Measurements from ENCODE around the gene PHF20. TPM values are rescaled to one million over a fixed set of nuclear protein-coding genes. Genes with fewer than 3 reads are reported as not detected.
"Not testable (repeated sequence)": the region's sequence is repeated elsewhere in the genome, so short reads cannot be mapped to it uniquely, and the experiment has no call there.

The PHF20 gene
- total RNA-seq, 1 experiment from 2014 or later = 56.7 TPM

GRCh38 chr20:35956616-35957015 is 184.8 kb downstream of the PHF20 start:
- no peak for TF ChIP-seq CTCF (IDR thresholded peaks at IDR 0.05; ENCODE audit: unreplicated experiment)
- Mint-ChIP-seq H3K4me1 (ENCODE audit: low read depth, unreplicated experiment) (peaks cover 13% of the 10 kb centered on the region), H3K4me3 (ENCODE audit: low read depth, unreplicated experiment) (no peak overlapping the region), H3K27me3 (ENCODE audit: unreplicated experiment) (peaks cover 12% of the 10 kb centered on the region), H3K36me3 (ENCODE audit: insufficient read depth, unreplicated experiment) (peaks cover 35% of the 10 kb centered on the region), H3K9me3 (ENCODE audit: low read depth, unreplicated experiment) (no peaks in the 10 kb centered on the region), H3K27ac (ENCODE audit: unreplicated experiment) (no peak overlapping the region)
- BruUV-seq (replicated peaks) = no TSS peak
- intact Hi-C loops (cut with micrococcal nuclease; ENCODE audit: unreplicated experiment) = no loop called here
- DNase-seq = no peak
- CTCF ChIA-PET = interaction anchor here (0.6 kb wide), 1 partner anchor 149 kb away, joined by 3 read pairs; no protein-coding TSS in a partner anchor

GRCh38 chr20:35959291-35959690 is 187.5 kb downstream of the PHF20 start:
- H3K27ac Mint-ChIP-seq (ENCODE audit: unreplicated experiment); H3K9me3 Mint-ChIP-seq (ENCODE audit: low read depth, unreplicated experiment); H3K36me3 Mint-ChIP-seq (ENCODE audit: insufficient read depth, unreplicated experiment); H3K4me1 Mint-ChIP-seq (ENCODE audit: low read depth, unreplicated experiment); H3K4me3 Mint-ChIP-seq (ENCODE audit: low read depth, unreplicated experiment); BruUV-seq (replicated peaks); intact Hi-C loops (cut with micrococcal nuclease; ENCODE audit: unreplicated experiment); DNase-seq: not testable (repeated sequence)
- CTCF ChIA-PET = interaction anchor here (0.6 kb wide), 2 partner anchors 34 to 243 kb away, joined by 3 read pairs; no protein-coding TSS in a partner anchor
- H3K27me3 Mint-ChIP-seq (ENCODE audit: unreplicated experiment) = peaks cover 19% of the 10 kb centered on the region

GRCh38 chr20:35963878-35964277 is 192.1 kb downstream of the PHF20 start:
- no peaks in the 10 kb centered on the region for H3K9me3 Mint-ChIP-seq (ENCODE audit: low read depth, unreplicated experiment)
- H3K27me3 Mint-ChIP-seq (ENCODE audit: unreplicated experiment) = peaks cover 19% of the 10 kb centered on the region
- no peak overlapping the region for H3K4me3 Mint-ChIP-seq (ENCODE audit: low read depth, unreplicated experiment)
- no TSS peak for BruUV-seq (replicated peaks)
- H3K4me1 Mint-ChIP-seq (ENCODE audit: low read depth, unreplicated experiment) = peaks cover 7% of the 10 kb centered on the region
- no peak for DNase-seq
- CTCF ChIA-PET = interaction anchor here (0.6 to 0.7 kb wide), 2 partner anchors 14 to 17 kb away, joined by 3 to 4 read pairs; no protein-coding TSS in a partner anchor
- TF ChIP-seq CTCF (IDR thresholded peaks at IDR 0.05; ENCODE audit: unreplicated experiment) = no peak
- intact Hi-C loops (cut with micrococcal nuclease; ENCODE audit: unreplicated experiment) = no loop called here
- no peaks in the 10 kb centered on the region for H3K36me3 Mint-ChIP-seq (ENCODE audit: insufficient read depth, unreplicated experiment)
- no peak overlapping the region for H3K27ac Mint-ChIP-seq (ENCODE audit: unreplicated experiment)

- H3K27me3 Mint-ChIP-seq (ENCODE audit: unreplicated experiment) = no peaks in the 10 kb centered on the region
- no TSS peak for BruUV-seq (replicated peaks)
- no peak within 1 kb of the TSS for H3K4me3 Mint-ChIP-seq (ENCODE audit: low read depth, unreplicated experiment)
- DNase-seq = no peak
- no peak within 1 kb of the TSS for H3K27ac Mint-ChIP-seq (ENCODE audit: unreplicated experiment)
- H3K4me1 Mint-ChIP-seq (ENCODE audit: low read depth, unreplicated experiment) = peaks cover 17% of the 10 kb centered on the region
- intact Hi-C loops (cut with micrococcal nuclease; ENCODE audit: unreplicated experiment) = no loop called here
- H3K9me3 Mint-ChIP-seq (ENCODE audit: low read depth, unreplicated experiment) = no peaks in the 10 kb centered on the region
- no peak for TF ChIP-seq CTCF (IDR thresholded peaks at IDR 0.05; ENCODE audit: unreplicated experiment)
- CTCF ChIA-PET = interaction anchor here (0.8 to 1.3 kb wide), 5 partner anchors 12 to 234 kb away, joined by 3 to 5 read pairs (median 4); partner anchors contain the start of gene SCAND1
- H3K36me3 Mint-ChIP-seq (ENCODE audit: insufficient read depth, unreplicated experiment) = no peaks in the 10 kb centered on the region
Measured at GRCh38 chr20:35967979-35968640, 196.3 kb downstream of the PHF20 start, which contains the start of gene CNBD2. Gene CNBD2, plus strand, starts transcription at chr20:35968590. Its CDS starts 173 bp downstream, at chr20:35968763.

- no TSS peak for BruUV-seq (replicated peaks)
- intact Hi-C loops (cut with micrococcal nuclease; ENCODE audit: unreplicated experiment) = no loop called here
Measured at GRCh38 chr20:35968930-35969329, 197.1 kb downstream of the PHF20 start.

More at GRCh38 chr20:35968930-35969329, 197.1 kb downstream of the PHF20 start:
- Mint-ChIP-seq H3K27ac (ENCODE audit: unreplicated experiment) (no peak overlapping the region), H3K27me3 (ENCODE audit: unreplicated experiment) (no peaks in the 10 kb centered on the region), H3K36me3 (ENCODE audit: insufficient read depth, unreplicated experiment) (no peaks in the 10 kb centered on the region), H3K9me3 (ENCODE audit: low read depth, unreplicated experiment) (no peaks in the 10 kb centered on the region), H3K4me3 (ENCODE audit: low read depth, unreplicated experiment) (no peak overlapping the region), H3K4me1 (ENCODE audit: low read depth, unreplicated experiment) (peaks cover 17% of the 10 kb centered on the region)
- no peak for DNase-seq
- no peak for TF ChIP-seq CTCF (IDR thresholded peaks at IDR 0.05; ENCODE audit: unreplicated experiment)
- CTCF ChIA-PET = interaction anchor here (0.9 to 1.3 kb wide), 4 partner anchors 11 to 234 kb away, joined by 3 to 5 read pairs (median 4); partner anchors contain the start of gene SCAND1
